Measurements from ENCODE around the gene DNMBP. TPM values are rescaled to one million over a fixed set of nuclear protein-coding genes. Genes with fewer than 3 reads are reported as not detected.
"Not testable (repeated sequence)": the region's sequence is repeated elsewhere in the genome, so short reads cannot be mapped to it uniquely, and the experiment has no call there.

The DNMBP gene
- total RNA-seq, 1 donor from 2014 or later, result 11.7 TPM

DNA sequence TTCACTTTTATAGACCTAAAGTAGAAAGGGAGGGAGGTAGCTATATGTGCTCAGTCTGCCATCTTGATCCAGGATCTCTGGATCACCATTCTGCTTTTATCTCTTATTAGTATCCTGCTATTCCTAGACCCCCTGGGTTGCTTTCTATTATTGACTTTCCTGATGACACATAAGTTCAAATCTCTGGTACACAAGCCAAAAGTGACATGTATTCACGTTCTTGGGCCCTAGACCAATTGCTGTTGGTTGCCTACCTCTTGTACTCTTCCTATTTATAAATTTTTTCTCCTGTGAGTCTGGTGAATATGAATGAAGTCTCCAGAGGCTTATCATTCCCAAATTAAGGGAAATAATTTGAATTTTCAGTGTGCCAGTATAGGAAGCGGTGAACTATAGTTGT is 56.9 kb downstream of the DNMBP start:
- Mint-ChIP-seq H3K9me3 (ENCODE audit: low read depth) (peaks cover 19% of the 10 kb centered on the region), H3K27ac (ENCODE audit: unreplicated experiment) (no peak overlapping the region), H3K36me3 (ENCODE audit: low read depth) (peaks cover 36% of the 10 kb centered on the region)

DNA sequence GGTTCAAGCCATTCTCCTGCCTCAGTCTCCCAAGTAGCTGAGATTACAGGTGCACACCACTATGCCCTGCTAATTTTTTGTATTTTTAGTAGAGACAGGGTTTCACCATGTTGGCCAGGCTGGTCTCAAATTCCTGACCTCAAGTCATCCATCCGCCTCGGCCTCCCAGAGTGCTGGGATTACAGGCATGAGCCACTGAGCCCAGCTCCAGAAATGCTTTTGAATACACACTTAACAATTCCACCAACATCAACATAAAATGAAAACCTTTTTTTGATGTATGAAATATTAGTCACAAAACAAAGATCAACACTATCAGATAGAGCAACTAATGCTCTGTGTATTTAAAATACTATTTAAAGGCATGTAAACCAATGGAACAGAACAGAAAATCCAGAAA is 63.7 kb downstream of the DNMBP start:
- H3K4me3 Mint-ChIP-seq (ENCODE audit: unreplicated experiment); H3K9me3 Mint-ChIP-seq (ENCODE audit: low read depth); DNase-seq (ENCODE audit: low spot score); H3K27me3 Mint-ChIP-seq (ENCODE audit: low read depth); H3K27ac Mint-ChIP-seq (ENCODE audit: unreplicated experiment): not testable (repeated sequence)
- H3K4me1 Mint-ChIP-seq (ENCODE audit: low read depth), result peaks cover 31% of the 10 kb centered on the region
- peaks cover 15% of the 10 kb centered on the region for H3K36me3 Mint-ChIP-seq (ENCODE audit: low read depth)

More for the DNA sequence above, 56.9 kb downstream of the DNMBP start:
- no peak overlapping the region for H3K4me3 Mint-ChIP-seq (ENCODE audit: unreplicated experiment)
- H3K27me3 Mint-ChIP-seq (ENCODE audit: low read depth), result no peaks in the 10 kb centered on the region
- DNase-seq (ENCODE audit: low spot score), result no peak
- TF ChIP-seq, protein P1, sequence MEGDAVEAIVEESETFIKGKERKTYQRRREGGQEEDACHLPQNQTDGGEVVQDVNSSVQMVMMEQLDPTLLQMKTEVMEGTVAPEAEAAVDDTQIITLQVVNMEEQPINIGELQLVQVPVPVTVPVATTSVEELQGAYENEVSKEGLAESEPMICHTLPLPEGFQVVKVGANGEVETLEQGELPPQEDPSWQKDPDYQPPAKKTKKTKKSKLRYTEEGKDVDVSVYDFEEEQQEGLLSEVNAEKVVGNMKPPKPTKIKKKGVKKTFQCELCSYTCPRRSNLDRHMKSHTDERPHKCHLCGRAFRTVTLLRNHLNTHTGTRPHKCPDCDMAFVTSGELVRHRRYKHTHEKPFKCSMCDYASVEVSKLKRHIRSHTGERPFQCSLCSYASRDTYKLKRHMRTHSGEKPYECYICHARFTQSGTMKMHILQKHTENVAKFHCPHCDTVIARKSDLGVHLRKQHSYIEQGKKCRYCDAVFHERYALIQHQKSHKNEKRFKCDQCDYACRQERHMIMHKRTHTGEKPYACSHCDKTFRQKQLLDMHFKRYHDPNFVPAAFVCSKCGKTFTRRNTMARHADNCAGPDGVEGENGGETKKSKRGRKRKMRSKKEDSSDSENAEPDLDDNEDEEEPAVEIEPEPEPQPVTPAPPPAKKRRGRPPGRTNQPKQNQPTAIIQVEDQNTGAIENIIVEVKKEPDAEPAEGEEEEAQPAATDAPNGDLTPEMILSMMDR (IDR thresholded peaks at IDR 0.05), result no peak
- no peaks in the 10 kb centered on the region for H3K4me1 Mint-ChIP-seq (ENCODE audit: low read depth)

DNA sequence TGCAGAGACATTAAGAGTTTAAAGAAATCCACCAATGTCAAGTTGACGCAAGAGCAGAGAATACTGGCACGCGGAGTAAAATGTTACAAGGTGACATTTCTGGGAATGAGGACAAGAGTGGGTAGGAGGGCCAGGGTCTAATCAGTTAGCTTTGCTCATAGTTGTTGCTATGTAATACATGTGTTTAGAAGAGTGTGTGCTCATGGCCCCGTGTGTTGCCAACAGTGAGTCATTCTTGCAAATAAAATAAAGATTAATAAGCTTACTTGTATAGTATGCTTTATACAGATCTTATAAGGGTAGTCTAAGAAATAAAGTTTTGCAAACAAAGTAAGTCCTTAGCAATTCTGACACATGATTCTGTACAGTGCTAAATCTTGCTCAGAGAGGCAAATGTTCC is 64.5 kb downstream of the DNMBP start:
- Mint-ChIP-seq H3K27ac (ENCODE audit: unreplicated experiment) (peak overlapping the region; percentile 46), H3K27me3 (ENCODE audit: low read depth) (no peaks in the 10 kb centered on the region), H3K4me1 (ENCODE audit: low read depth) (peaks cover 31% of the 10 kb centered on the region), H3K9me3 (ENCODE audit: low read depth) (peaks cover 3% of the 10 kb centered on the region), H3K4me3 (ENCODE audit: unreplicated experiment) (no peak overlapping the region), H3K36me3 (ENCODE audit: low read depth) (peaks cover 13% of the 10 kb centered on the region)
- DNase-seq (ENCODE audit: low spot score), result no peak
- TF ChIP-seq, protein P1 (IDR thresholded peaks at IDR 0.05), result no peak

DNA sequence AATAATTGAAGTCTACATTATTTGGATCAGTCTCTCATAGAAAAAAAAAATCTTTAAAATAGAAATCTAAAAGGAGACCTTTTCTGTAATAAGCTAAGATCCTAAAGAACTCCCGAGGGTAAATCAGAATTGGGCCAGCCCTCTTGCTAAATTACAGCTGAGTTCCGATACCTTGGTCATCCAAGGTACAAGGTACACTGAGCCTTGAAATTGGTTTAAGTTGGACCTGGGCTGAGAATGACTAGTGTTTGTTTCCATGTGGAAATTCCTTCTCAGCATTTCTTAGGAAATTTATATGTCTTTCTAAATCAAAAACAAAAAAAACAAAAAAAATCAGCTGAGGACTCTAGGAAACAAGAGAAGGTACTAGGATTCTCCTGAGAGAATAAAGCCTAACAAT is 64.9 kb downstream of the DNMBP start:
- peaks cover 31% of the 10 kb centered on the region for H3K4me1 Mint-ChIP-seq (ENCODE audit: low read depth)
- TF ChIP-seq, protein P1 (IDR thresholded peaks at IDR 0.05), result no peak
- no peak overlapping the region for H3K4me3 Mint-ChIP-seq (ENCODE audit: unreplicated experiment)
- no peak for DNase-seq (ENCODE audit: low spot score)
- peaks cover 10% of the 10 kb centered on the region for H3K36me3 Mint-ChIP-seq (ENCODE audit: low read depth)
- peak overlapping the region; percentile 46 for H3K27ac Mint-ChIP-seq (ENCODE audit: unreplicated experiment)
- H3K27me3 Mint-ChIP-seq (ENCODE audit: low read depth), result no peaks in the 10 kb centered on the region
- H3K9me3 Mint-ChIP-seq (ENCODE audit: low read depth), result no peaks in the 10 kb centered on the region

DNA sequence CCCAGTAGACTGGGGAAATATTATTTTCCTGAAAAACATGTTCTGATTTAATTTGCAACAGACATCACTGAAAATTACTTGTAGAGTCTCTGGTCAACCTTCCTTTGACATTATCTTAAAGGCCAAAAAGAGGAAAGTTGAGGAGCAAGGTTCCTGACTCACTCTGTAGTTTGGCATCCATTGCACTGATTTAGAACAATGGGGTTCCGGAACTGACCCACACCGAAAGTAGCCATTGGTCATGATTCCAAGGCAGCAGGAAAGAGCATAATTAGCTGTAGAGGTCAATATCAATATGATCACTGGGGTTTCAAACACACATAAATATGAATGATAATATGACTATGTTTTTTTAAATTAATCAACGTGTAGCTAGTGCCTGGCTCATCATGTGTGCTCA is 65.8 kb downstream of the DNMBP start:
- H3K4me1 Mint-ChIP-seq (ENCODE audit: low read depth), result peaks cover 31% of the 10 kb centered on the region
- no peak overlapping the region for H3K4me3 Mint-ChIP-seq (ENCODE audit: unreplicated experiment)
- peaks cover 10% of the 10 kb centered on the region for H3K36me3 Mint-ChIP-seq (ENCODE audit: low read depth)
- no peak for DNase-seq (ENCODE audit: low spot score)
- no peak overlapping the region for H3K27ac Mint-ChIP-seq (ENCODE audit: unreplicated experiment)
- TF ChIP-seq, protein P1 (IDR thresholded peaks at IDR 0.05), result no peak
- H3K27me3 Mint-ChIP-seq (ENCODE audit: low read depth), result no peaks in the 10 kb centered on the region
- no peaks in the 10 kb centered on the region for H3K9me3 Mint-ChIP-seq (ENCODE audit: low read depth)

Measured in chondrocyte (in vitro differentiated cells).